Liver (tissue), 9 donors: ENCODE measurements around the gene STING1. TPM values are rescaled to one million over a fixed set of nuclear protein-coding genes. Genes with fewer than 3 reads are reported as not detected.
"Not testable (repeated sequence)": the region's sequence is repeated elsewhere in the genome, so short reads cannot be mapped to it uniquely, and the experiment has no call there.

Experiments
- DNase-seq: peaks from one replicate; pipeline ENCODE4 v3.0.0-alpha.2; 2017; ENCODE audit warnings: low spot score
- H3K27ac ChIP-seq, 2 donors: one replicate each; pipeline ENCODE4 v1.7.0; 2013; ENCODE audit warnings: inconsistent platforms in 2 of 2, low read length in 2 of 2, control low read depth in 1 of 2, low read depth in 1 of 2, mild to moderate bottlenecking in 1 of 2
- H3K27me3 ChIP-seq, 4 donors: one replicate each; pipeline versions ENCODE4 v1.6.1 to v1.7.0; 2013; ENCODE audit warnings: low read length in 3 of 4, inconsistent platforms in 1 of 4, mild to moderate bottlenecking in 1 of 4, moderate library complexity in 1 of 4; ENCODE audit not compliant: control insufficient read depth in 4 of 4, insufficient read depth in 4 of 4
- H3K36me3 ChIP-seq, 4 donors: one replicate each; pipeline versions ENCODE4 v1.6.1 to v1.7.0; 2013; ENCODE audit warnings: low read length in 3 of 4, mild to moderate bottlenecking in 3 of 4, low read depth in 1 of 4, moderate library complexity in 1 of 4; ENCODE audit not compliant: control insufficient read depth in 4 of 4, insufficient read depth in 3 of 4
- H3K4me1 ChIP-seq, 4 donors: one replicate each; pipeline versions ENCODE4 v1.6.1 to v1.7.0; 2013; ENCODE audit warnings: low read length in 3 of 4, mild to moderate bottlenecking in 3 of 4, moderate library complexity in 1 of 4; ENCODE audit not compliant: control insufficient read depth in 4 of 4, insufficient read depth in 4 of 4
- H3K4me3 ChIP-seq, 3 donors: one replicate each; pipeline versions ENCODE4 v1.6.1 to v1.7.0; 2013; ENCODE audit warnings: low read length in 3 of 3, control low read depth in 1 of 3, low read depth in 1 of 3, mild to moderate bottlenecking in 1 of 3
- H3K9ac ChIP-seq, 2 donors: one replicate each; pipeline ENCODE4 v1.7.0; 2013; ENCODE audit warnings: low read length in 2 of 2, mild to moderate bottlenecking in 2 of 2, moderate library complexity in 2 of 2, control low read depth in 1 of 2, low read depth in 1 of 2
- H3K9me3 ChIP-seq, 4 donors: one replicate each; pipeline versions ENCODE4 v1.6.1 to v1.7.0; 2013; ENCODE audit warnings: low read length in 3 of 4; ENCODE audit not compliant: control insufficient read depth in 4 of 4
- CTCF ChIP-seq: fragments of 150-350 bp; IDR thresholded peaks from 2 replicates; pipeline ENCODE4 v1.5.1; 2017; ENCODE audit warnings: improper control_type of control experiment, low read depth, low read length; ENCODE audit not compliant: missing input control
- FOXA1 ChIP-seq: IDR thresholded peaks from 2 replicates; pipeline ENCODE4 v1.6.1; 2016; ENCODE audit warnings: antibody characterized with exemption
- GABPA ChIP-seq, 2 donors: IDR thresholded peaks in 1 of 2; conservative IDR thresholded peaks in 1 of 2; 2 replicates each; pipeline ENCODE4 v1.6.1; 2016; ENCODE audit warnings: antibody characterized with exemption in 2 of 2, mild to moderate bottlenecking in 1 of 2, moderate library complexity in 1 of 2
- HNF4A ChIP-seq, 2 donors: conservative IDR thresholded peaks; 2 replicates each; pipeline ENCODE4 v1.6.1; 2016; ENCODE audit warnings: antibody characterized with exemption in 2 of 2, mild to moderate bottlenecking in 2 of 2
- HNF4G ChIP-seq: IDR thresholded peaks from 2 replicates; pipeline ENCODE4 v1.6.1; 2016; ENCODE audit warnings: antibody characterized with exemption
- JUND ChIP-seq, 2 donors: IDR thresholded peaks; 2 replicates each; pipeline ENCODE4 v1.6.1; 2016; ENCODE audit warnings: antibody characterized with exemption in 2 of 2
- NR2F2 ChIP-seq: IDR thresholded peaks from 2 replicates; pipeline ENCODE4 v1.6.1; 2016; ENCODE audit warnings: antibody characterized with exemption
- RAD21 ChIP-seq, 2 donors: IDR thresholded peaks; 2 replicates each; pipeline ENCODE4 v1.6.1; 2016; ENCODE audit warnings: antibody characterized with exemption in 2 of 2, mild to moderate bottlenecking in 2 of 2
- REST ChIP-seq: IDR thresholded peaks from 2 replicates; pipeline ENCODE4 v1.6.1; 2016; ENCODE audit warnings: antibody characterized with exemption, mild to moderate bottlenecking
- SP1 ChIP-seq: IDR thresholded peaks from 2 replicates; pipeline ENCODE4 v1.6.1; 2018; ENCODE audit warnings: antibody characterized with exemption, mild to moderate bottlenecking
- TAF1 ChIP-seq: conservative IDR thresholded peaks from 2 replicates; pipeline ENCODE4 v1.6.1; 2016; ENCODE audit warnings: antibody characterized with exemption, mild to moderate bottlenecking
- ZBTB33 ChIP-seq: IDR thresholded peaks from 2 replicates; pipeline ENCODE4 v1.6.1; 2016; ENCODE audit warnings: antibody characterized with exemption
- WGBS: extraction: QIAGEN DNeasy Blood & Tissue Kit; methylation state at CpG from one replicate; pipeline ENCODE4 v1.1.7; 2013; 5-methylcytosine and 5-hydroxymethylcytosine counted together
- polyA plus RNA-seq, 2 donors: library from polyadenylated mRNA; stranded (reverse) in 1 of 2; unstranded in 1 of 2; fragments of 200-250 nt in 1 of 2; fragments of >200 nt in 1 of 2; fragmentation: Nextera tagmentation in 1 of 2; extraction: Ambion mirVana in 1 of 2; gene quantifications; one replicate each; pipeline versions ENCODE4 v1.2.1 to v1.2.3, GENCODE V29; 2013 to 2015
- total RNA-seq, 2 donors: library from RNA; depleted of rRNA; stranded (reverse); fragments of >200 nt; gene quantifications; one replicate each; pipeline ENCODE4 v1.2.3, GENCODE V29; 2014
- donor health status: healthy.
- donor health status: healthy.
- donor health status: healthy.
- donor health status: healthy.
- donor health status: healthy.

The STING1 gene
- total and polyA plus RNA-seq, 4 donors: 6.3 to 13.6 (median 10.3) TPM

- no peak overlapping the region for H3K27ac ChIP-seq
- H3K4me3 ChIP-seq: no peak overlapping the region
- no peaks in the 10 kb centered on the region for H3K9me3 ChIP-seq
- no peaks in the 10 kb centered on the region for H3K27me3 ChIP-seq
- no peak for DNase-seq
- no peaks in the 10 kb centered on the region for H3K36me3 ChIP-seq
- H3K9ac ChIP-seq: no peak overlapping the region
- TF ChIP-seq ZBTB33 (no peak), SP1 (no peak), NR2F2 (no peak), GABPA (IDR thresholded peaks at IDR 0.05 in 1 of 2, conservative IDR thresholded peaks at IDR 0.05 in 1 of 2) (no peak), TAF1 (no peak)
- 88% methylated on average over 6 of the region's 6 CpGs for WGBS
- H3K4me1 ChIP-seq: peaks cover 0 to 9% (median 2%) of the 10 kb centered on the region in 4 donors
These were observed 31.4 kb upstream of the STING1 start for GRCh38 chr5:139513852-139514485.

GRCh38 chr5:139513434-139513833, 30.9 kb upstream of the STING1 start:
- H3K27me3 ChIP-seq, H3K9me3 ChIP-seq, H3K27ac ChIP-seq, H3K4me1 ChIP-seq, H3K9ac ChIP-seq, H3K4me3 ChIP-seq, H3K36me3 ChIP-seq: not testable (repeated sequence)
- peak; percentile 73 for TF ChIP-seq CTCF
- peak; percentile 85 to 93 for TF ChIP-seq RAD21 (IDR thresholded peaks at IDR 0.05)
- 76% methylated on average over 5 of the region's 5 CpGs for WGBS
- peak; percentile 70 for DNase-seq

GRCh38 chr5:139512786-139513390, 30.3 kb upstream of the STING1 start:
- Histone ChIP-seq H3K9ac (no peak overlapping the region), H3K9me3 (no peaks in the 10 kb centered on the region), H3K4me3 (no peak overlapping the region), H3K27me3 (no peaks in the 10 kb centered on the region), H3K36me3 (no peaks in the 10 kb centered on the region), H3K27ac (no peak overlapping the region), H3K4me1 (peaks cover 0 to 5% (median 2%) of the 10 kb centered on the region in 4 donors)
- no peak for DNase-seq
- TF ChIP-seq HNF4A (conservative IDR thresholded peaks at IDR 0.05) (no peak), REST (no peak), CTCF (no peak), NR2F2 (no peak), ZBTB33 (no peak), FOXA1 (no peak), HNF4G (no peak), JUND (IDR thresholded peaks at IDR 0.05) (no peak)
- 84% methylated on average over 6 of the region's 6 CpGs for WGBS
